Measurements from ENCODE around the gene SDF2. TPM values are rescaled to one million over a fixed set of nuclear protein-coding genes. Genes with fewer than 3 reads are reported as not detected.
A peak's percentile ranks its signal among the peaks of the same experiment; 100 is the strongest.

SDF2 gene
- total and polyA plus RNA-seq, 9 of the 15 experiments (the other 6 are each of a cell fraction or from before 2014, with no cell fraction given), result 41.2 to 132 (median 65.6) TPM

- TF ChIP-seq ZNF655 (CRISPR knock-in tag; IDR thresholded peaks at IDR 0.05) (no peak), ZNF584 (CRISPR knock-in tag; IDR thresholded peaks at IDR 0.05; ENCODE audit: low read depth) (no peak), TBP (optimal IDR thresholded peaks at IDR 0.05; ENCODE audit: low read depth, low read length) (peak; percentile 89), ZNF143 (CRISPR knock-in tag; IDR thresholded peaks at IDR 0.05) (no peak), ZNF239 (CRISPR knock-in tag; IDR thresholded peaks at IDR 0.05) (no peak), ADNP (tag; IDR thresholded peaks at IDR 0.05) (no peak), RNF219 (CRISPR knock-in tag; IDR thresholded peaks at IDR 0.05) (no peak), ZNF77 (CRISPR knock-in tag; IDR thresholded peaks at IDR 0.05) (no peak), ZNF780A (CRISPR knock-in tag; IDR thresholded peaks at IDR 0.05) (no peak), NR3C1 (CRISPR knock-in tag; IDR thresholded peaks at IDR 0.05) (no peak), GABPB2 (CRISPR knock-in tag; conservative IDR thresholded peaks at IDR 0.05) (no peak), SMAD1 (IDR thresholded peaks at IDR 0.05; ENCODE audit: low read depth, low read length, partially characterized antibody) (peak; percentile 59), NFIC (IDR thresholded peaks at IDR 0.05) (no peak), PBX2 (CRISPR knock-in tag; IDR thresholded peaks at IDR 0.05; ENCODE audit: low read depth) (no peak), PBX2 (tag; conservative IDR thresholded peaks at IDR 0.05; ENCODE audit: low read depth) (no peak), KHSRP (IDR thresholded peaks at IDR 0.05) (no peak), ELF1 (tag; IDR thresholded peaks at IDR 0.05) (peak; percentile 79), E2F6 (IDR thresholded peaks at IDR 0.05; ENCODE audit: borderline replicate concordance in 1 of 2, extremely low read depth in 1 of 2, insufficient read depth in 1 of 2, insufficient read length in 1 of 2, low read depth in 1 of 2, low read length in 1 of 2, poor library complexity in 1 of 2, severe bottlenecking in 1 of 2) (peak; percentile 38 to 57), BDP1 (IDR thresholded peaks at IDR 0.05; ENCODE audit: insufficient read depth, insufficient read length) (no peak), ILK (tag; IDR thresholded peaks at IDR 0.05; ENCODE audit: borderline replicate concordance, low read depth) (no peak), MITF (IDR thresholded peaks at IDR 0.05) (0 out of 2 replicates have a peak, but pooled peaks have one; percentile 24)
Measured at GRCh38 chr17:28598799-28599310, 62.9 kb downstream of the SDF2 start, which contains the start of gene SPAG5 (continued).
